Middle frontal gyrus (tissue), 1 donor: Measurements from ENCODE around the gene PDSS2.
A peak's percentile ranks its signal among the peaks of the same experiment; 100 is the strongest.
"Not testable (repeated sequence)": the region's sequence is repeated elsewhere in the genome, so short reads cannot be mapped to it uniquely, and the experiment has no call there.

Source experiments
- DNase-seq: peaks from one replicate; pipeline ENCODE4 v3.0.0-alpha.2; 2015; ENCODE audit warnings: low spot score; ENCODE audit errors: extremely low spot score

PDSS2 gene

DNA sequence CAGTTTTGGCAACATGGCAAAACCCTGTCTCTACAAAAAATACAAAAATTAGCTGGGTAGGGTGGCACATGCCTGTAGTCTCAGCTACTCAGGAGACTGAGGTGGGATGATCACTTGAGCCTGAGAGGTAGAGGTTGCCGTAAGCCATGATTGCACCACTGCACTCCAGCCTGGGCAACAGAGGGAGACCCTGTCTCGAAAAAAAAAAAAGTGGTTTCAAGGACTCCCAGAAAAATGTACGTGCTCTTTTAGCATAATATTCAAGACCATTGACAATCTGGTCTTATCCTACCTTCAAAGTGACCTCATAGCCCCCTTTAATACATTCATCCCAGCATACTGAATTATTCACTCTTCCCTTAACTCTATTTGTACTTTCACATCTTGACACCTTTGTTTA, 16.0 kb upstream of the PDSS2 start:
- not testable (repeated sequence) for DNase-seq

DNA sequence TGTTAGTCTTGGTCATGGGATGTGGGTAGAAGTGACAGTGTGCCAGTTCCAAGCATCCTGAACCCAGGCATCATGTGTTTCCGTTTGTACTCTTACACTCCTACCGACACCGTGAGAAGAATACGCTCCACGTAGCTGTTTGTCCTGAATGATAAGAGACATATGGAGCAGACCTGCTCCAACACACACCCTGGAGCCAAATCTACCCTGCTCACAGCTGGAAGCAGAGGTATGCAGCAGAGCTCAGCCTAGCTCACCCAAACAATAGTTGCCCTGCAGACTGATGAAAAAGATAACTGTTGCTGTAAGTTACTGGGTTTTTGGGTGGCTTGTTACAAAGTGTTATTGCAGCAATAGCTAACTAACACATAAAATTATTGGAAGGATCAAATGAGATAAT, 14.3 kb upstream of the PDSS2 start:
- DNase-seq, result no peak

DNA sequence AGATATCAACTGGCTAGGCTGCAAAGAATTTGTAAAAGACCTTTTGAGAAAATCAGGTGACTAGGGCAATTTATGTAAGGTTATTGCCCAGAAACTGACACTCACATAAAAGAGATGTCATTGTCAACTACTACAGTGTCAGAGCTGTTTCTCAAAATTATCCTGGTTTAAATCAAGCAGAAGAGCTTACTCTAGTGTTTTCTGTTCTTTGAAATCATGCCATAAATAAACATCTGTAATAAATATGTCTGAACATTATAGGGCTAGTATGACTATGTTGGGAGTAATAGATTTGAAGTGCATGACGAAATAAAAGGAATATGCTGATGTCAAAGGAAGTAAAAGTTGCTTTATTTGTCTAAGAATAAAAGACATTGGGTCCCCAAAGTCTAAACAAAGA, 11.0 kb upstream of the PDSS2 start:
- DNase-seq, result no peak

DNA sequence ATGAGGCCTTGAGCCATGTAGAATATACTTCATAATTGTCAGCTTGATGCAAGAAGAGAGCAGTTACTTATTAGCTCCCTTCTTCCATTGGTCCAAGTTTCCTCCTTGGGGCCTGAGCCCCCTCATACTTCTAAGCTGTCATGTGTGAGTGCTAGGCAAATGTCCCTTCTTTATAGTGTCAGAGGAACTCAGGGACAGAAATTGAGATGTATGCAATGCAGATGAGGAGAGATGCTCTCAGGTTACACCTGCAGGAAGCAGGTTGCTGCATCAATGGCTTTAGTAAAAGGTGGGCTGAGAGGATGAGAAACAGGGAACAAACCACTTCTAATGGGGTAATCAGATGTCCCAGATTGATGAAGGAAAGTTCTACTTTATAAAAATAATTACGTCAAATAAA, 6.7 kb upstream of the PDSS2 start:
- no peak for DNase-seq

DNA sequence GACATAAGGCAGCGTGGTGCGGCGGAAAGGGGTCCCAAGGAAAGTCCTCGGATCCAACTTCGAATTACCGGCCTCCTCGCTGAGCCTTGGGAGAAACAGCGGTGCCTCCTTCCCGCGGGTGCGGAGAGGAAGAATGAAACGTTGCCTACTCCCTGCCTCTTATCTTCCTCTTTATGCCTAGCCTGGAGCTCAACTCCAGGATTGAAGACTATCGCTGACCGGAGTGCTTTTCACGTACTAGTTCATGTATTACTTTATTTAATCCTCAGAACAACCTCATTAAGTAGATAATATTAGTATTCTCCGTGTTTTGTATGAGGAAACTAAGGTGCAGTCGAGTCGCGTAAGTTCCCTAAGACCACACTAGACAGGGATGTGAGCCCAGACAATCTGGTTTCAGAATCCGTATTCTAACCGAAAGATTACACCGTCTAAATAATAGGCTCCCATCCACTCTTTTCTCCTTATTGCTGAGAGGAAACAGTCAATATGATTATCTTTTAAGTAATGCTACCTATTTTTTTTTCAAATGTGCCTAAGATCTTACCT, 793 bp upstream of the PDSS2 start:
- peak; percentile 4 for DNase-seq

DNA sequence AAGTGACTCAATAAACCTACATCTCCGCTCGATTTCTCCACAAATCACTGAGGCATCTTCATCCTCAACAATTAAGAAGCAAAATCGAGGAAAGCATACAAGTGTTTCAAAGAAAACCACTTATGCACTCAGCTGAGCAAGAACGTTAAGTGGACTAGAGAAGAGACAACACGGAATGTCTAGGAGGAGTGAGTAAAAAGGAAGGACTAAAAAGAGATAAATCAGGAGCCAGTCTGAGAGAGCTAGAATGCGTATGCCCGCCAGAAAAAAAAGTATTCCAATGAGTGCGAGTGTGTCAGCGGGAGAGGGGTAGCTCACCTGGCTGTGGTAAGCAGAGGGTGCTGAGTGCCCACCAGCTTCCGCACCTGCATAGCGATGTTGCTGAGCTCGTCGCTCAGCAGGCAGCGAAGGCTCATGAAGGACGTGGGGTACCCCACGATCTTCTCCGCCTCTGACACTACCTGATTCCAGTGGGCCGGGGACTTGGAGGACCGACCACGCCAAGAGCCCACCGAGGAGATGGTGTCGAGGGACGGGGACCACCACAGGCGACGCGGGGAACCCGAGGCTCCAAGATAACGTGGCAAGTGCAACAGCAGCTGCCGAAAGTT, 587 bp downstream of the PDSS2 start:
- no peak for DNase-seq

DNA sequence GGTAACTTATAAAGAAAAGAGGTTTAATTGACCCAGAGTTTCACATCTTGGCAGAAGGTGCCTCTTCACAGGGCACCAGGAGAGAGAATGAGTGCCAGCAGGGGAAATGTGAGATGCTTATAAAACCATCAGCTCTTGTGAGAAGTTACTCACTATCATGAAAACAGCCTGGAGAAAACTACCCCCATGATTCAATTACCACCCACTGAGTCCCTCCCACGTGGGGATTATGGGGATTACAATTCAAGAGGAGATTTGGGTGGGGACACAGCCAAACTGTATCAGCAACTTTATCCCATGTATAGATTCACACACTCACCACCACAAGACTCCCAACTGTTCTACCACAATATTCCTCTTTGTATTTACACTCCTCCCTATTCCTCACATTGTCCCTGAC, 10.6 kb downstream of the PDSS2 start:
- DNase-seq, result no peak

DNA sequence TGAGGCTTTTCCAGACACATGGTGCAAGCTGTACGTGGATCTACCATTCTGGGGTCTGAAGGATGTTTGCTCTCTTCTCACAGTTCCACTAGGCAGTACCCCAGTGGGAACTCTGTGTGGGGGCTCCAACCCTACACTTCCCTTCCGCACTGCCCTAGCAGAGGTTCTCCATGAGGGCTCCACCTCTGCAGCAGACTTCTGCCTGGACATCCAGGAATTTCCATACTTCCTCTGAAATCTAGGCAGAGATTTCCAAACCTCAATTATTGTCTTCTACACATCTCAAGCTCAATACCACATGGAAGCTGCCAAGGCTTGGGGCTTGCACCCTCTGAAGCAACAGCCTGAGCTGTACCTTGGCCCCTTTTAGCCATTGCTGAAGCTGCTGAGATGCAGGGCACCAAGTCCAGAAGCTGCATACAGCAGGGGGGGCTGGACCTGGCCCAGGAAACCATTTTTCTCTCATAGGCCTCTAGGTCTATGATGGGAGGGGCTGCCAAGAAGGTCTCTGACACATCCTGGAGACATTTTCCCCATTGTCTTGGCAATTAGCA, 11.6 kb downstream of the PDSS2 start:
- DNase-seq, result no peak

DNA sequence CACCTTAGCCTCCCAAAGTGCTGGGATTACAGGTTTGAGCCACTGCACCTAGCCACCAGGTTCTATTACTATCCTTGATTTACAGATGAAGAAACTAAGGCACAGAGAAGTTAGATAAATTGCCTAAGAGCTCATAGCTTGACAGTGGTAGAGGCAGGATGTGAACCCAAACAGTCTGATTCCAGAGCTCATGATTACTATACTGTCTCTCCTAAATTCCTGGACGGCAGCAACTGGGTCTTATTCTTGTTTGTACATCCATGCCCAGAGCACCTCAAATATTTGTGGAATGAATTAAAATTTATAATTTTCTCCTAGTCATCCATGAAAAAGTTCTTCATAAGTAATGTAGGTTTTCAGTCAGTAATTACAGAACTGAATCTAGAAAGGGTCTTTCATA, 15.1 kb downstream of the PDSS2 start:
- DNase-seq, result no peak

DNA sequence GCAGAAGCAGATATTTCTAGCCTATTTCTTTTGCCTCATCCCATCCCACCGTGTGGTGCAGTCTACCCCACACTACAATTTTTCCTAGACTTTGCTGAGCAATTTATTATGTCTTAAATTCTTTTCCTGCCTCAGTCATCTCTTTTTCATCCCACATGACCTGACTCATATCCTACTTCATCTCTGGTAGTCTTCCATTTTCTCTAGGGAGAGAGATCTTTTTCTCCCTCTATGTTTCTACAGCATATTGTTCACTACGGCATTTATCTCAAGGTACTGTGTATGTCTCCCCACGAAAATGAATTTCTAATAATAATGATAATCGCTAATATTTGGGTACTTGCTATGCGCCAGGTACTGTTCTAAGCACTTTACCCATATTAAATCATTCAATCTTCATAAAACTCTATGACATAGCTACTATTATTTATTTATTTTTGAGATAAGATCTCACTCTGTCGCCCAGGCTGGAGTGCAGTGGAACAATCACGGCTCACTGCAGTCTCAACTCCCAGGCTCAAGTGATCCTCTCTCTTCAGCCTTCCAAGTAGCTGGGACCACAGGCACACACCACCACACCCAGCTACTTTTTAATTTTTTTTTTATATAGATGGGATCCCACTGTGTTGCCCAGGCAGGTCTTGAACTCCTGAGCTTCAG, 15.6 kb downstream of the PDSS2 start:
- no peak for DNase-seq

DNA sequence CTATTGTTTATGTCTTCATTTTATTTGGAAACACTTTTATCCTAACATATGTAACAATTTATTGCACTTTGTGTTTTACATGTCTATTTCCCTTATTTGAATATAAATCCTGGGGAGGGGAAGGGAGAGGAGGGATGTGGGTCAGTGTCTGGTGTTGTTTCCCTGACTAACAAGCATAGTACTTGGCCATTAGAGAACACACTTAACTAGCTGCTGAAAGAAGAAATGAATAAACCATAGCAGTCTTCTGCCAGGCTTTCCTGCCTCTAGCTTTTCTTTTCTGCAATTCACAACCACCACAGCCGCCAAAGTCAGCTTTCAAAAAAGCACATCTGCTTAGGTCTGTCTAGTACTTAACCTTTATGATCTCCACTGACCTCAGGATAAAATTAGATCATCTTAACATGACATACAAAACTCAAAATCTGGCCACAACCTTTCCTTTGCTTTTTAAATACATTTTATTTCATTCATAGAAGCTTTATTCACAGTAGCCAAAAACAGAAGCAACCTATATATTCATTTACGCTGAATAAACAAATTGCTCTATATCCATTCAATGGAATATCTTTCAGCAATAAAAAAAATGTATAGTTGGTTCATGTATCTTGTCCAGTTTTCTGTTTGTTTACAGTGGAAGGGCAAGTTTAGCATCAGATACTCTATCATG, 16.3 kb downstream of the PDSS2 start:
- no peak for DNase-seq

DNA sequence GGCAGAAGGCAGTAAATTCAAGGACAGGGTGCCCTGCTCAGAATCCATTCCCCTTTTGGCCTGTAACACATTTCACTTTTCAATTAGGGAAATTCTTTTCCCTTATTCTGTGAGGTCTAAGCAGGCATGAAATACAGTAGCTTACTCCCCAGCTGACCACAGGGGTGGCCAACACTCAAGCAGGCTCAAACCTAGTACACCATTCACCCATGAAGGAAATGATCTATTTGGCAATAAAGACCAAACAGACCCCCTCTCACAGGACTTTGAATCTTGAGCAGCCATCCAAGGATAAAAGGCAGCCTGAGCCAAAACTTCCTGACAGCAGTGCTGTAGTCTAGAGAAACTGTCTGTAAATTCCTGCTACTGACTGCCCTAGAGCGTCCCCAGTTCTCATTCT, 17.7 kb downstream of the PDSS2 start:
- no peak for DNase-seq

DNA sequence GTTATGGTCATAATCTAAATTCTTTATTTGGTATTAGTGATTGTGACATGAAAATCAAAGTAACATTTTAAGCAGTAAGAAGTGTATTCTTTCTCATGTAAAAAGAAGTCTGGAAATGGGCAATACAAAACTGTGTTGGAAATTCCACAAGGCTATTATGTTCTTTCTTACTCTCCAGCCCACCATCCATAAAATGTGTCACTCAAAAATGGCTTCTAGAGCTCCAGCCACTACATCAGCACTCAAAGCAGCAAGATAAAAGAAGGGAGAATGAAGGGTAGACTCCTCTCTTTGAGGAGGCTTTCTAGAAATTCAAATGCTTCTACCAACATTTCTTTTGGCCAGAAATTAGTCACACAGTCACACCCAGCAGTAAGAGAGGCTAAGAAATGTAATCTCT, 18.4 kb downstream of the PDSS2 start:
- DNase-seq, result no peak

DNA sequence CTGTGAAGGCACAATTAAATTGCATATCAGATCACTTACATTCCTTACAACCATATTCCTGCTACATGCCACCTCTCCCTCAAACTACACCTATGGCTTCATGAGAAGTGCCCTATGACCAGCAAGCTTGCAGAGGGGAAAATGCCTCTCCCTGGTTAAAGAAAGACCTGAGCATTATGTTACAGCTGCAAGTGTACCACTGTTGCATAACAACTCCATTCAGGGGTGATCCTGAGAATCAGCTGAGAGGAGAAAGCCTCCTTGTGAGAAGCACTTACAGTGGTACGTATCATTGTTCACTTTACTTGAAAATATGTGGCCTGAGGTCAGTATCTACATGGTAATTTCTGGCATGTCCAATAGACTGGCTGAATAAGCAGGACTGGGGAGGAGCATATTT, 20.0 kb downstream of the PDSS2 start:
- DNase-seq, result no peak

DNA sequence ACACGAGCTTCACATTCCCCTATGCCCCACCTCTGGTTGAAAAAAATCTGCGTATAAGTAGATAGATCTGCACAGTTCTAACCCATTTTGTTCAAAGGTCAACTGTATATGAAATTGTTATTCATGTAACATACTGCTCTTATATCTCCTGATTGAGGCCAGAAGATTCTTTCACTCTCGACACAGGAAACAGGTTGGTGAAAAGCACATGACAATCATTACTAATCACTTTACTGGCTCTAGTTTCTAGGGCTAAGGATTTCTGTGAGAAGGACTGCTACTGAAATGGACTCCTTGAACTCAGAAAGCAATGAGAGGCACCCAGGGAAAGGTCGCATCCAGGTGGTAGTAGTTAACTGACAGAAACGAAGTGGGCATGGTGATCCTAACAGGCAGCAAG, 21.7 kb downstream of the PDSS2 start:
- DNase-seq, result no peak

DNA sequence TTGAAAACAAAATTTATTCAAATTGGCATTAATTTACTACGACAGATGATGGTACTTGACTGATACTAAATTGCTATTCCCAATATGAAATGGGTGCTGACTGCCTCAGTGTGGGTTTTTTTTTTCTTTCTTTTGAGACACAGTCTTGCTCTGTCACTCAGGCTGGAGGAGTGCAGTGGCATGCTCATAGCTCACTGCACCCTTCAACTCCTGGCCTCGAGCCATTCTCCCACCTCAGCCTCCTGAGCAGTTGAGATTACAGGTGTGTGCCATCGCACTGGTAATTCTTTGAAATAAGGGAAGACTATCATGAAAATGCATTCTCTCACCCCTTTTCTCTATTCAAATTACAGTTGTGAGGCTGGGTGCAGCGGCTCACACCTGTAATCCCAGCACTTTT, 22.5 kb downstream of the PDSS2 start:
- no peak for DNase-seq

DNA sequence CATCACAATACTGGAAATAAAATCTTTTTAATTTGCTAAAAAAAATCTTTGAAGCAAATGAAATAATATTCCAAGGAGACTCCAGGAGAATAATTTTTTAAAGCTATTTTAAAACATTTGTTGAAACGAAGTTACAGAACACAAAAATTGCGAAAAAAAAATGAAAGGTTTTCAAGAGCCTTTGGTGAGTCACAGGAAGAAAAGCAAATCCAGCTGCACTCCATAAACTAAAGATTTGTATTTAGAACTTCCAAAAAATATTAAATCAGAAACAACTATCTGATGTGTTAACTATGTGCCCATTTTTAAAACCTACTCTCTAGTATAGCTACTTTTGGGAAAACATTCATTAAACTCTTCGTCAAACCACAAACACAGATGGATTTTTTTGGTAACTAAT, 23.6 kb downstream of the PDSS2 start:
- DNase-seq, result no peak

DNA sequence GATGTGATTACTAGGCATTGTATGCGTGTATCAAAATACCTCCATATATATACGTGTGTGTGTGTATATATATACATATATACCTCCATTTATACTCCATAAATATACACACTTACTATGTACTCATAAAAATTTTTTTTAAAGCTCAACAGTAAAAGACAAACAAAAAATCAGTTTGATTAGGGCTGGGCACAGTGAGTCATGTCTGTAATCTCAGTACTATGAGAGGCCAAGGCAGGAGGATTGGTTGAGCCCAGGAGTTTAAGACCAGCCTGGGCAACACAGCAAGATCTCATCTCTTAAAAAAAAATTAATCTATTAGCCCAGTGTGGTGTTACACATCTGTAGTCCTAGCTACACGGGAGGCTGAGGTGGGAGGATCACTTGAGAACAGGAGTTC, 24.6 kb downstream of the PDSS2 start:
- DNase-seq, result no peak

DNA sequence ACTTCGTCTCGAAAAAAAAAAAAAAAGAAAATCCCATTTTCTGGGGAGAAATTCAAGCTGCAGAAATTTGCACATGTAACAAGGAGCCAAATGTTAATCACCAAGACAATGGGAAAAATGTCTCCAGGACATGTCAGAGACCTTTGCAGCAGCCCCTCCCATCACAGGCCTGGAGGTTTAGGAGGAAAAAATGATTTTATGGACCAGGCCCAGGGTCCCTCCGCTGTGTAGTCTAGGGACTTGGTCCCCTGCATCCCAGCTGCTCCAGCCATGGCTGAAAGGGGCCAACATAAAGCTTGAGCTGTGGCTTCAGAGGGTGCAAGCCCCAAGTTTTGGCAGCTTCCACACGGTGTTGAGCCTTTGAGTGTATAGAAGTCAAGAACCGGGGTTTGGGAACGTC, 33.4 kb downstream of the PDSS2 start:
- DNase-seq, result not testable (repeated sequence)

DNA sequence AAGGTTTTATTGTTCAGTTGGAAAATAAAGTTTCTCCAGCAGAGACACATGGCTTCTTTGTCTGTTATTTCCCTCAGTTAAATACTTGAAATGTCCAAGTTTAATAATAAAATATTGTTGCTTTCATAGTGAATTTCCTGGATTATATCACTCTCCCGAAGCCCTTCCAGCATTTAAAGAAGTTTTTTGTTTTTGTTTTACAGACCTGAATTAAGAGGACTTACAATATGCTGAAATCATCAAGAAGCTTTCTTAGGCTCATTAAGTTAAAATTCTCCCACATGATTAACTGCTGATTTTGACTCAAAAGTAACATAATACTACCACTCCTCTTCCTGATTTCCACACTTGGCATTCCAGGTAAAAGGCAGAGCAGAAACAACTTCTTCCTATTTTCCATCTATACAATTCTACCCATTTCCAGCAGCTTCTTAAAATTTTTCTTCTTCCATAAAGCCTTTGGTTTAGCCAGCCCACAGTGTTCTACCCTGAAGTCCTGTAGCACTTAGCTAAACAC, 35.8 kb downstream of the PDSS2 start:
- DNase-seq, result no peak

DNA sequence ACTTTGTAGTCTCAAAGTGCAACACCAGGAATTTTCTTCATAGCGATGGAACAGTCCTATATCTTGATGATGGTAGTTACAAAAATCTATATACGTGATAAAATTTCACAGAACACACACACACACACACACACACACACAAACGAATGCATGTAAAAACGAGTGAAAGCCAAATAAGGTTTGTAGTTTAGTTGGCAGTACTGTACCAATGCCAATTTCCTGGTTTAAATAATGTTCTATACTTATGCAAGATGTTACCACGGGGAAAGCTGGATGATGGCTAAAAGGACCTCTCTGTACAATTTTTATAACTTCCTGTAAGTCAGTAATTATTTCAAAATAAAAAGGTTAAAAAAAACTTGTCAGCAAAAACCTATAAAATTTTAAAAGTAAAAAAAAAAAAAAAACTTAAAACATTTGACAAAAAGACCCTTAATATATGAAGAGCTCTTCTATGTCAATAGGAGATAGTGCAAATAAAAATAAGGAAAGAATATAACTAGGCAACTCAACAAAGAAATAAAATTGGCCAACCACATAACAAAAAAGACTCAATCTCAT, 37.6 kb downstream of the PDSS2 start:
- no peak for DNase-seq

DNA sequence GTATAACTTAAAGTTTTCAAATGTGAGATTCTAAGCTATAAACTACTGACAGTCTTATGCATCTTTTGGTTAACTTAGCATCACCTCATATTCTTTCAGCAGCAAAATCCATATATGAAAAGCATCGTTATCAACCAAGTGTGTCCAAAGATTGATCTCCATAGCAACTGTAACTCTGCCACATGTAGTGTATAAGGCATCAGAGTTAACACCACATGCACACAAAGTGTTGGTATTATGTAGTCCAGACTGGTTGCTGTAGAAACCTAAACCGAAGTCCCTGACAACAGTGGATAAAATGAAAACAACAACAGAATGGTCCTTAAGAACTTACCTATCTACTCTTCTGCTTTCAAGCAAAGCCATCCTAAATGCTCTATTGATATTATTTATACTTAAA, 39.6 kb downstream of the PDSS2 start:
- DNase-seq, result no peak
